ENCODE results near the gene PDE1C.

The PDE1C gene

DNA sequence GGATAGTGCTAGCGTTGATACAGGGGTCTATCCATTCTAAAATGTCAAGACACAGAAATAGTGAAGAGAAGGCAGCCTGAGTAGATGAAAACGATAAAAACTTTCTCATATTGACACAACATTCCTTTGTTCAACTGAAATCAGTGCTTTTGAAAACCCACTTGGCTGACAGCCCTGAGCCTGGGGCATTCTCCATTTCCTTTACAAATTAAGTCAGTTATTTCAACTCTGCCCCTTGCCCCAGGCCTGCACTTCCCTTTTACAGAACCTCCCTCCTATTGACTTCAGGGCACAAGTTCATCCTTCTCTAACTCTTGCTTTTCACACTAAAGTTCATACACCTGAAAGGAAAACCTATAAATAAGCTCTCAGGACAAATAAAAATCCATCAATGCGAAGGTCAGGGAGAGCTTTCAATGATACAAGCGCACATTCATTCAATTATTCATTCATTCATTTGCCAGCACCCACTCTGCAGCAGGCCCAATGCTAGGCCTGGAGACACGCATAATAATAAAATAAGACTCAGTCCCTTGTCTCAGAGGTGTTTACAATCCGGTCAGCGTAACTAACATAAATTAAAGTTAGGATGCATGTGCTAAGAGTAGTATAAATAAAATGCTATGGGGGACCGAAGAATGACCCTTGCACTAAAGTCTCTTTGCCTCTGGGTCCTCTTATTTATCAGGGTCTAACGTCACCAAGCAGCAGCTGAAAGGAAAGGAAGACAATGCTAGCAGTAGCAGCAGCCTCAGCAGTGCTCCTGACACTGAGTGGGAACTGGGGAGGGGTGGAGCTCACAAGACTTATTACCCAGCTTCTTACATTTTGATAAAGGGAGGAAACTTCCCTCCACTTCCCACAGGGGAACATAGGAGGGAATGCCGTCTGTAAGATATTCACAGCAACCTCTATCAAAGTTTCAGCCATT, 134.8 kb downstream of the PDE1C start:
- no peak for DNase-seq

DNA sequence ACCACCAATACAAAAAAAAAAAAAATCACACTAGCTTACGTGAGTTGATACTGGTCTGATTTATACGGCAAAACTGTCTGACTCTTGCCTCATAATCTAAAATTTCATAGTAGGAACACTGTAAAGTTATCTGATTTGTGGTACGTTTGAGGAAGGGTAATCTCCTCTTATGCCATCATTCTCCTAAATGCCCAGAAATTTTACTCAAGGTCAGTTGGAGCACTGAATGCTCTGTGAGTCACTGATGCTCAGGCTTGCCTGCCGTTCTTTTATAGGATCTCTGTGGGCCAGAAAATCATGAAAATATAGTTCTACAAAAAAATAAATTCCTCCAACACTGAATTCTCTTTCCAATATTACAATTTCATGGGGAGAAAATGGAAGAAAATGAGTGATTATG, 135.7 kb downstream of the PDE1C start:
- DNase-seq: no peak

DNA sequence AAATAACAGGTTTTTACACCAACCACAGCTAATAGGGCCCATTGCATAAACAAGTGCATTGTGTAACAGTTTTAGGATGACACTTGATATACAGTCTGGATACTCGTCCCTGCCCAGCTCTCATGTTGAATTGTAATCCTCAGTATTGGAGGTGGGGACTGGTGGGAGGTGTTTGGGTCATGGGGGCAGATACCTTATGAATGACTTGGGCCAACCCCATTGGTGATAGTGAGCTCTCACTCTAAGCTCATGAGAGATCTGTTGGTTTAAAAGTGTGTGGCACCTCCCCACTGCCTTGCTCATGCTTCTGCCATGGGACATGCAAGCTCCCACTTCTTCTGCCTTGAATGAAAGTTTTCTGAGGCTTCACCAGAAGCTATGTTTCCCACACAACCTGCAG, 136.7 kb downstream of the PDE1C start:
- no peak for DNase-seq

DNA sequence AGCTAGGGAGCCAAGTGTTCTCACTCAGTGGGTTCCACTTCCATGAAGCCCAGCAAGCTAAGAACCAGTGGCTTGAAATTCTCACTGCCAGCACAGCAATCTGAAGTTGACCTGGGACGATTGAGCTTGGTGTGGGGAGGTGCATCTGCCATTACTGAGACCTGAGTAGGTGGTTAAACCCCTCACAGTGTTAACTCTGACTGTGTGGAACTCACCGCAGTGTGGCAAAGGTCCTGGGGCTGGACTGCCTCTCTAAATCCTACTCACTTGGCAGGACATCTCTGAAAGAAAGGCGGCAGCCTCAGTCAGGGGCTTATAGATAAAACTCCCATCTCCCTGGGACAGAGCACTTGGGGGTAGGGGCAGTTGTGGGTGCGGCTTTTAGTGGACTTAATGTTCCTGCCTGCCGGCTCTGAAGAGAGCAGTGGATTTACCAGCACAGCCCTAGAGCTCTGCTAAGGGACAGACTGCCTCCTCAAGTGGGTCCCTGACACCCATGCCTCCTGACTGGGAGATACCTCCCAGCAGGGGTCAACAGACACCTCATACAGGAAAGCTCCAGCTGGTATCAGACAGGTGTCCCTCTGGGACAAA, 143.1 kb downstream of the PDE1C start:
- DNase-seq: no peak

DNA sequence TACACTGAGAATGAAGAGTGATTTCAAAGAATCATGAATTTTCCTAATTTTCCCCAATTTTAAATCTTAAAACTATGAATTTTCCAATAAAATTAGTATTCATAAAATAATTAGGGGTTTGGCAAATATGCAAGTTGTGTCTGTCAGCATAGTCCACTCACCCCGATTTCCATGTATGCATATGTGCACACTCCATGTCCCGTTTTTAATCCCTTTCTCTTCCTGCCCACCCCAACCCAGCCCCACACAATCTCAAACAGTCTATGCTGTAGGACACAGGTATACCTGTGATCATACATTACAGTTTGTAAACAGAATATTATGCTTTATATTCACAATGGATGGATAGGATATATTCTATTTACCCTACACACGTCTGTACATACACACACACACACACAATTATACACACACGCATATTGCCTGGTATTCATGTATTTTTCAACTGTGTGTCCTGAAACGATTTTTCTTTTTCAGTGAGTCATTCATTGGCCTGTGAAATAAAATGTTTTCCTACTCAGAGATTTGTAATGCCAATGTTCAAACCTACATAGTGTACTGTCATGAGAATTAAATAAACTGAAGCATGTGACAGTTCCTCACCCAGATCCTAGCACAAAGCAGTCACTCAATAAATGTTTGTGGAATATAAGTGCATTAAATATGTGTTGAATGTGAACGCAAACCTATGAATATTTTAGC, 144.3 kb downstream of the PDE1C start:
- DNase-seq: no peak

DNA sequence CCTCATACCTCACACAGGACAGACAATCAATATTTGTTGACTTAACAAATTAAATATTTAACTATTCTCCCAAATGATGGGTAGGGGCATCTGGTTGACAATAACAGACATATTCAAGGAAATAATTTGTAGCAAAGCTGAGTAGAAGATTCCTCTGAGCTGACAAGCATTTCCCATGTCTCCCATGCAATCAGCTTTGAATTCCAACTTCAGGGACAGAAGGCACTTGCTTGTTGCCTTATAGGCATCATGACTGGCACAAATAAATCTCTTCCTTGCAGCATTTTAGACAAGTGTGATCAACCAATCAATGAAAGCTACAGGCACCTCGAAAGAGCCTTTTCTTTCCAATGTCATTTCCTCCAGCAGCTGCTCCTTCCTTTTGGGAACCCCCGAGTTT, 146.0 kb downstream of the PDE1C start:
- no peak for DNase-seq

DNA sequence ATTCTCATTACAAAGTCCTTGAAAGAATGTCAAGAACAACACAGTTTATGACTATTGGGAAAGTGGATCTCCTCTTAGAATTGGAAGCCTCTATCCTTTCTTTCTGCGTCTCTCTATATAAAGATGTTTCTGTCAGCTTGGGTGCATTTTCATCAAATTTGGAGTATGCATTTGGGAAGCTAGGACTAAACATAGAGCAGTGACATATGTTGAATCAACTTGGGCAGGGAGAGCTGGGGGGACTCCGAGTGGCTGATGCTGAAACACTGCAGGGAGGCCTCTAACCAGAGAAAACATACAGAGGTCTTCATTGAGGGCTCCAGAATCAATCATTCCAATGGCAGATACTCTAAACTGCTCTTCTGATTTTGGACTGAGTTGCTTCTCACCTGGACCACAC, 147.4 kb downstream of the PDE1C start:
- DNase-seq: no peak

DNA sequence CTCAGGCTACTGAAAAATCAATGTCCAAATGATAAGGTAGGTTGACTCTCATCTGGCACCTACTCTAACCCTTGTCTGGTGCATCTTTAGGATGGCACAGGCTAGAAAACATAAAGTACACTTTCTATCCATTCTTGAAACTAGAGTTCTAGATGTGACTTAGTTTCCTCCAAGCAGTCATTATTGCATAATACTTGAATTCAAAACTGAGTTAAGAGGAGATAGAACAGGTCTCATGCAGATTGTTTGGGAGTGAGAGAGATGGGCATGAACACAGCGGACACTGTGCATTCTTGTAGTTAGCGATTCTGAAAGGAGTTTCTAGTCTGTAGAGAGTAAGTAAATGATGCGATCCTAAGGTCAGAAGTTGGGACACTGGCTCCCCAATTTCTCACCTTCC, 149.2 kb downstream of the PDE1C start:
- DNase-seq: no peak

DNA sequence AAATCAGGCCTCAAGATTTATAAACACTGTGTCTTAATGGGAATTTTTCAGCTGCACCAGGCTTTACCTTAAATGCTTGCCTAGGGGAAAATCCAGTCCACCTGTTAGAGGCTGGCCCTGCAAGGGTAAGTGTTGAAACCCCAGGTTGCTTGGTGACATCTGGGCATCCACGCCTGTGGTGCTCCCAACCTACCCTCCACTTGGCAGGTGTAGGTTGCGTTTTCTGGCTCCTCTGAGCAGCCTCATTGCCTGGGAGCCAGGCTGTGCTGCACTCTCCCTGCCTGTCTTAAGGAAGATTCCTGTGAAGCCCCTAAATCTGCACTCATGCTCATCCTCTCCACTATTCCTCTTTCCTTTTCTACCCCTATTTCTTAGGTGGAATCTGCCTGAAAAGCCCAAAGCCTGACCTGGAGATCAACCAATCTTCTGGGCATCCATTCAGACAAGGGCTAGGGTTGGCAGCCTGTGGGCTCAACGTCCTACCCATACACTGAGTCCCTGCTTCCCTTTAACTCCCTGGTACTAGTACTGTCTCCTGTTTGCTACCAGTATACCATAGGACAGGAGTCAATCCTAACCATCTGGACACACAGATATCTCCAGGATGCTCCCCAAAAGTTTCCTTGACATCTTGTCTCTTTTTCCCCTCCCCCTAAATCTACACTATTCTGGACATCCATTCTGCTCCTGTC, 150.4 kb downstream of the PDE1C start:
- DNase-seq: no peak

DNA sequence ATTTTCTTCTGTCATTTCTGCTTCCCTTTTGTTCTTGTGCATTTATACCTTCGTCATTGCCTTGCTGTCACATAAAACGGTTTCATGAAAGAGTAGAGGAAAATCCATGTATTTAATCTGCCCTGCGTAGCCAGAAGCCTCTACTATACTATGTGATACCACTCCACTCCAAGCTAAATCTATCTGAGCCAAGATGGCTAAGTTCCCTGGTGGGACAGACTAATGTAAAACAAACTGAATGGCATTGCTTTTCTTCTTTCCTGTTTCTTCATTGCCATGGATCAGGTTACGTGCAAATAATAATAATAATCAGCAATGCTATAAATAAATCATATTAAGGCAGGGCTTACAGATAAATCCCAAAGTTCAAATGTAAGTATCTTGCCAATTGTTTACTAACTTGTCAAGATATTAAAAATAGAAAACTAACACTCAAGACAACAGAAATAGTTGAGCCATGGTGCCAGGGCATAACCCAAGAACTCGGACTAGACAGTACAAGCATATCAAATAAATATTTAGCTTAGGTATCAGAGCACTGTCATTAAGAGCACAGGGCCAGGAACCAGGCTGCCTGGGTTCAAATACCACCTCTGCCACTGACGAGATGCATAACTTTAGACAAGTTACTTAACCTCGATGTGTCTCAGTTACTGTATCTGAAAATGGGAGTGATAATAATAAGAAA, 151.4 kb downstream of the PDE1C start:
- no peak for DNase-seq

DNA sequence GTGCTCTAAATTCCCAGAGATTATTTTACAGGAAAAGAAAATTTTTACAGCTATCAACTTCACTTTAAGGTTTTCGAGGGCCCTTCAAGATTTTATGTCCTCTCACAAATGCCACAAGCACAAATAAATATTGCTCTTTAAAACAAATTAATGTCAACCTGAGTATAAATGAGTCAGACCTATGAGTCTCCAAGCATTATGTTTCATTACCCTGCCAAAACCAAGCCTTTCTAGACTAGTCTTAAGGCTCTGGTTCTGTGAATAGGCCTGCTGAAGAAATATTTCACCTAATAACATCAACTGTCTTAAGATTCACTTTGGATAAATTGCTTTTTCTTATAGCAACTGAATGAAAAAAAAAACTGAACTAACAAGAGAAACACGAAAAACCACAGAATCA, 153.0 kb downstream of the PDE1C start:
- no peak for DNase-seq

DNA sequence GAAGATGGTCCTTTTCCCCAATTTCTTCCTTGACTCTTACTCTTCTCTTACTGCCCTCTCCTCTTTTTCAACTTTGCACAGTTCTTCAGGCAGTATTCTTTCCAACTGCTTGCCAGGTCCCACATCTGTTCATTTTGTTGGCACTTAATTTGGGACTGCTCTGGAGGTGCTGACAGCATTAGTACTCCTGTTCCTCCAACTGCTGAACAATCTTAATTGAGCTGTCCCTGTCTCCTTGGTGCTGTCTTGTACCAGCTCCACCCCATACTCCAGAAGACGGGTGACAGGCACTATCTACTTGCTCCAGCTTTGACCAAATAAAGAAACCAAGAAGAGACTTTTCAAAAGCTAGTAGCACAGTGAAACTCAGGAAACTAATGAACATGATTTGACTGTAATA, 160.0 kb downstream of the PDE1C start:
- no peak for DNase-seq

DNA sequence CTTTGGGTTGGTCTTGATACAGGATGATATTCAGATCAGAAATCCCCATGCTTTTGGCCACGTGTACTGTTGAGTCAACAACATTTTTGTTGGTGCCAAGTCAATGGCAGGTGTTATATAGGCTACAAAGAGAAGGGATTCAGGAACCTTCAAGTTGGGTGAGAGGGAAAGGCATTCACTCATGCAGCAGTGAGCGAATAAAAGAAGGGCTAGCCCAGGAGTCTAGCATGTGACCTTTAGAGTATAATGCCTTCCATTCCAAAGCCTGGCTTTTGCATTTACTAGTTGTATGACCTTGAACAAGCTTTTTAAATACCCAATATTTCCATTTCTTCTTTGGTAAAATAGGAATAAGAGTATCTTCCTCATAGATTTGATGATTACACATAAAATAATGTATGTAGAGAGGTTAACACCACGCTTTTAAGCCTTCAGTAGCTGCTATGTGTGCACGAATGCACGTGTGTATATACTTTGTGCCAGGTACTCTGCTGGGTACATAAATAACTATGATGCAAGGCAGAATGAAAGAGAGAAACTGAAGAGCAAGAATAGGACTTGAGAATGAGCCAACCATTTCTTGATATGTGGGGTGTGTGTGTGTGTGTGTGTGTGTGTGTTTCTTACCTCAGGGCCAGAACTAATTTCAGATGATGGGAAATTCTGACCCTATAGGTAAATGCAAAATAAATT, 163.6 kb downstream of the PDE1C start:
- DNase-seq: no peak

DNA sequence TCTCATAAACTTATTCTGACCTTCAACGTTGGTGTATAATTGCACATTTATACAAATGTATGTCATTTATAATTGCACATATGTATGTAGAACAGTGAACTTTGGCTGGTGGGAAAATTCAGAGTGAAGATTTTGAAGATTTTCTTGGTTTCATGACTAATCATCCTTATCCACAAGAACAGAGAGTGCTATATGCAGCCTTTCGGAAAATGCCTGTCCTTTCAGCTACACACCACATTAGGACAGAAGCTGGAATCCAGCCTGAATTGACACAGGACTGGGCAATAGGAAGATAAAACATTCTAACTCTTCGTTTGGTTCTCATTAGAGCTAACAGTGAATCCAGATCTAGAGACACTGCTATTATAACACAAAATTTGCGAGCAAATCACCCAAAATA, 166.2 kb downstream of the PDE1C start:
- DNase-seq: no peak

DNA sequence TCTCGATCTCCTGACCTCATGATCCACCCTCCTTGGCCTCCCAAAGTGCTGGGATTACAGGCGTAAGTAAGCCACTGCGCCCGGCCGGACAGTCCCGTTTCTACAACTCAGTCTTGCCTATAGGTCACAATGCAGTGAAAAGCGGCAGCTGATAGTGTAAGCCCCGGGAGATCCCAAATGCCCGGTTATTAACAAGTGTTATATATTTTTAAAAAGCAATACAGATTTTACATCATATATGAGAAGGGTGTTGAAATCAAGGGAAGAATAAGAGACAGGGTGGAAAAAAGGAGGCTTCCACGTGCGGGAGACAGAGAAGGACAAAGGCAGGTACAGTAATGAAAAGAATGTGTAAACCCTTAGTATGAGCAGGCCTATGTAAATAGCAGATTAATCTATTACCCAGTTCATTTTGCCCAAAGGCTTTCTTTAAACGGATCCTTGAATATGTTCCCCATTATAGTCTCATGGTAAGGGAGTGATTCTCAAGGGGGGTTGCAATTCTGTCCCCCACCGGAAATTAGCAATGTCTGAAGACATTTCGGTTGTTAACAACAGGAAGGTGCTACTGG, 170.8 kb downstream of the PDE1C start:
- DNase-seq: no peak

DNA sequence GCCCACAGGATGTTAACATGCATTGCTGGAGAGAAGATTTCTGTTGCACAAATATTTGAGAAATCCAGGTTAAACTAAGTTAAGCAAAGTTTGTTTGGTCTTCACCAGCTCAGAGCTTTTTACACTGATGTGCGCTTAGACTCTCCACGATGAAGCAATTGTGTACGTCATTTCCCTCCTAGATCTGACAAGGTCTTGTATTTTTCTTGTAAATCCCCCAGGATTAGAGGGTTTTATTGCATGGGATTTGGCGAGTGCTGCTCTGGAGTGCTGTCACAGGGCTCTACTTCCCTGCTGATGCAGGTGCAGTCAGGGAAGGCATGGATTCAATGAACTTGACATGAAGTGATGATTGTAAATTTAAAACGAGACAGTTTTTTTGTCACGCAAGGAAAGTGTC, 173.3 kb downstream of the PDE1C start:
- DNase-seq: no peak

DNA sequence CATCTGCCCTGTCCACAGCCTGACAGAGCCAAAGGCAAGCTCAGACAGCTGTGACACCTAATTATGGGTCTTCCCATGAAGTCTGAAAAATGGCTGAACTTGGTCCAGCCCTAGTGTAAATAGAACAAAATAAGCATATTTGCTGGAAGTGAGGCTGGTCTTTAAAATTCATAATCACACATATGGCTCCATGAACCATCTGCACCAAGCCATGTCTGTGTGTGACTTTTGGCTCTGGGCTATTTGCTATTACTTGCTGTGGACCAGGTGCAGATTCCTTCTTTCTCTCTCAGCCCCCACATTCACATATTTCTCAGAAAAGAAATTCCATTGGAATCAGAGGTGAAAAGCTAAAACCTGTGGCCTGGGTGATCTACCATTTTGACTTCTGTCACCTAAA, 175.9 kb downstream of the PDE1C start:
- no peak for DNase-seq

DNA sequence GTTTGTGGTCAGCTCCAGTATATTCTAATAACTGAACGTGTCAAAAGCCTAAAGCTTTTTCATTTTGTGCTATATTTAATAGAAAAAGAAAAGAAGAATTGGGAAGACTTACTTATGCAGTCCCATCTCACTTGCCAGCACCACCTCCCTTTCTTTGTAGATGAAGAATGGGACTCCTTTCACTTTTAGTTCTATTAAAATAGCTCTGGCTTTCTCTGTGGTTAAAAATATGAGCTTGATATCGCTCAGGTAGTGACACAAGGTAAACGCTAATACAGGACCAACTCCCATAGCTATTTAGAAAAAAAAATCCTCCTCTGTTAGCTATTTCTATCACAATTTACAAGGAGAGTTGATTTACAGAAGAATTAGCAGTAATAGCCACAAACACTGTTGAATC, 176.8 kb downstream of the PDE1C start:
- no peak for DNase-seq

DNA sequence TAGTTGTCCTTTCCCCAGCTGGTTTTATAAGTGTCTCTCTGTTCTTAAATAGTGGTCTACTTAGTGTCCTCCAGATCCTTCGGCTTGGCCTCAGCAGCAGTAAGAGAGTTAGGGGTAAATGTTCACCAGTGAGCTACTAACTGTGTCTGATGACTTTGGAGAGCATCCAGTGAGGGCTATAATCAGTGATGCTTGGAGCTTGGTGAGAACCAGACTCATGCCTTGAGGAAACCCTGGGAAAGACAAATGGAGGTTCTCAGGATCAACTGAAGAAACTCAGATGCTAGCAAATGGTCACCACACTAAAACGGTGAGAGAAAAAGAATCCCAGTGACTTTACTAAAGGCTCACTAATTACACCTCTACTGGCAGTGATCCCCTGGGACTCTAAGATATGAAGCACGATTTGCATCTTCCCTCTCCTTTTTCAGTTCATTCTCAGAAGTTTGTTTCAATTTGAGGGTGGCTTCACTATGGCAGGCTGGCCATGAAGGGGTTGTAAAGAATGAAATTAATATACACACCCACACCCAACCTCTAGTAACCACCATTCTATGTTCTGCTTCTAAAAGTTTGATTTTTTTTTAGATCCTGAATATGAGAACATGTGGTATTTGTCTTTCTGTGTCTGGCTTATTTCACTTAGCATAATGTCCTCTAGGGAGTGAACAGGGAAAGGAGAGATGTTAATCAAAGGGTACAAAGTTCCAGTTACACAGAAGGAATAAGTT, 177.9 kb downstream of the PDE1C start:
- DNase-seq: no peak

DNA sequence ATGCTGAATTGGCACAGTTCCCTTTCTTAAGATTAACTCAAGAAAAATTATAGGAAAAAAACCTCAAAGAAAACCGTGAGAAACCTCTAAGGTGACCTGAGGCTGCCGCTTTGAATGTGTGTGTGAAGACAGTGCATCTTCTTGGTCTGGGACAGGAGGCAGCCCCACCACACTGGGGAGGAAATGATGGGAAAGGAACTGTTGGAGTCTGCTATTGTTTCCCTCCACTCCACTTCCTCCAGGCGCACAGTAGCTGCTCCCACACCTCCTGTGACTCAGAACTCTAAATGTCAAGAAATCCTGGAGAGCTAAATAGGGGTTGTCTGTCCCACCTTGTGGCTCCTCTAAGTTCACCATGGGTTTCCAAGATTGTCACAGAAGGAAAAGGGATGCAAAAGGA, 179.4 kb downstream of the PDE1C start:
- no peak for DNase-seq

DNA sequence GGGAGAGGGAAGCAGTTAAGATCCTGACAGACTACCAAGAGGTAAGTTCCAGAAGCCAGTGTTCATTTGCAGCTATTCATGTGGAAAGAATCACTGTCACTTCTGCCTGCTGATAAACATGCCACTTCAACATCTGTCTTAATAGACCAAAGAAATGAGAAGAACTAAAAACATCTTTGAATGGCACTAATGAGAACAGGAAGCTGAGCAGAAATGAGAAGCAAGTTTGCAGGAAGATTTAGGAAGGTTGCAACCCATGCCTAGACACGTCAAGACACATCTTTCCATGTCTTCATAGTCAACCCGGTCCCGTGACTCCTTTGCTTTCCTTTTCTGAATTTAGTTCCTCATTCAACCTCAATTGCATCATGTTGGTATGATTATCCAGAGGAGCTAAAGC, 180.0 kb downstream of the PDE1C start:
- DNase-seq: no peak
